Upper lobe of left lung (tissue), 4 donors: ENCODE data around the gene CNTNAP2.

Source experiments
- CTCF ChIP-seq, 6 experiments: fragments of 450-650 bp in 4 of 6; fragments of 200-600 bp in 2 of 6; sonication (generic) in 2 of 6; IDR thresholded peaks; one replicate each; pipeline ENCODE4 v1.5.1; 2016 to 2019; ENCODE audit warnings: antibody characterized with exemption in 6 of 6
- POLR2AphosphoS5 ChIP-seq, 2 donors: sonication (generic); formaldehyde crosslinking; IDR thresholded peaks; one replicate each; pipeline ENCODE4 v1.5.1; 2017; ENCODE audit warnings: antibody characterized with exemption in 2 of 2

DNA sequence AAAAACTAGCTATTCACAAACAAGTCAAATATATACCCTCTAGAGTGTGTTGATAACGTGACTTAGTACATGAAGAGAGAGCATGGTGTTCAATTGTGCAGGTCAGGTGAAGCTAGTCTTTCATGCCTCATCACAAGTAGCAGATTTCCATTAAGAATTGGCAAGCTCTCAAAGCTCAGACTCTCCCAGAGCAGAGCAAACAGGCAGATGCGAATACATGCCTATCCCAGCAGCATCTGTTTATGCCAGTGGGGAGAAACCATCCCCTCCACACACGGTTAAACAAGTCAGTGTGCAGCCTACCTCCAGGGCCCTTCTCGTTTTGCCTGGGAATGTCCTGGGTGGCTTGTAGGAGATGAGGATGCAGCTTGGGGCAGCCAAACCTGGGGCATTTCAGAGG is 1941.5 kb downstream of the CNTNAP2 start:
- TF ChIP-seq CTCF (IDR thresholded peaks at IDR 0.05) (no peak), POLR2AphosphoS5 (IDR thresholded peaks at IDR 0.05) (no peak)
